Endothelial cell of umbilical vein (primary cell): ENCODE measurements around the gene ARHGAP18.

Source experiments
- CTCF ChIP-seq, 2 donors: IDR thresholded peaks; 1 replicate in 1 of 2; 2 replicates in 1 of 2; pipeline ENCODE4 v1.5.1; 2011; ENCODE audit warnings: low read length in 2 of 2, mild to moderate bottlenecking in 2 of 2, moderate library complexity in 2 of 2, control low read depth in 1 of 2, inconsistent platforms in 1 of 2, low read depth in 1 of 2; ENCODE audit not compliant: insufficient read depth in 1 of 2; ENCODE audit errors: extremely low read depth in 1 of 2
- GATA2 ChIP-seq: IDR thresholded peaks from 2 replicates; pipeline ENCODE4 v1.7.0; 2011; ENCODE audit warnings: low read depth, mild to moderate bottlenecking, moderate library complexity, mixed read lengths, low read length; ENCODE audit not compliant: insufficient read length, insufficient read depth
- POLR2A ChIP-seq: IDR thresholded peaks from 2 replicates; pipeline ENCODE4 v1.6.1; 2012; ENCODE audit warnings: low read depth, mild to moderate bottlenecking, control low read depth, low read length
- POLR2AphosphoS5 ChIP-seq: IDR thresholded peaks from 2 replicates; pipeline ENCODE4 v1.6.1; 2012; ENCODE audit warnings: low read depth, mild to moderate bottlenecking, control low read depth, low read length, moderate library complexity; ENCODE audit not compliant: insufficient read depth

- TF ChIP-seq CTCF (IDR thresholded peaks at IDR 0.05; ENCODE audit: extremely low read depth in 1 of 2, insufficient read depth in 1 of 2, low read depth in 1 of 2, low read length in 2 of 2) (no peak), POLR2AphosphoS5 (no peak), POLR2A (no peak), GATA2 (no peak)
Observed at GRCh38 chr6:129633529-129633928, 76.4 kb downstream of the ARHGAP18 start.
